ENCODE results near the gene TMEM117.

TMEM117 gene

DNA sequence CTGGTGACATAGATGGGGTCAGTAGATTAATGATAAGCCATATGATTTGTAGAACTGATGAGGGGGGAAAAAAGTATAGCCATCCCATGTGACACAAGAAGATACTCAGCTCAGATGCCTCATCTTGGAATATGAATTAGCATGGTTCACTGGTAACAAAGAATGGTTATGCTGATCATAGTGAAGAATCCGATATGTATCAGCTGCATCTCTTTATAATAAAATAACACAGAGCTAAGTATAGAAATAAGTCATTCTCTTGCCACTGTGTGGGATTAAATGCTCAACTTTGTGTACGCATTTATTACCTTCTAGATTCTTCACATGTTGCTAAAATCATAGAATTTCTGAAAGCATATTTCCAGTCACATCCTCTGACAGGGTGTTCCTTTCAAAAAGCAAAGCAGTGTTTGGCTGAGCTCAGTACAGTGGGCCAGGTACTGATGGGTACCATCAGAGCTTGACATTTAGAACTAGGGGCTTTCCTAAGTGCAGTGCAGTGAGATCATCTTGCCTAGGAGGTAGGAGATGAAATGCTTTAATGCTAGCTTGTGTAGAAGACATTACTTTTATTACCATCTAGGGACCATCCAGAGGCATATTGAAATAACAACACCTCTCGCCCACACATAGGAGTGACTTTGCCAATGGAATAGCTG, 256.2 kb downstream of the TMEM117 start:
- no CpG with 5 or more reads among the region's 3 CpGs for WGBS, 2 donors (ENCODE audit: extremely low coverage in 2 of 2, insufficient read length in 2 of 2, insufficient replicate concordance in 1 of 2)
- no peak overlapping the region for H2BK5ac ChIP-seq (ENCODE audit: low read length)
- no peak overlapping the region for H2AK5ac ChIP-seq (ENCODE audit: low read depth, low read length)
- H3K4ac ChIP-seq (ENCODE audit: low read length) = no peak overlapping the region
- no peak overlapping the region for H2BK12ac ChIP-seq (ENCODE audit: low read length)
- no peak overlapping the region for H3K23ac ChIP-seq (ENCODE audit: low read depth, low read length, poor library complexity)
- H3K18ac ChIP-seq (ENCODE audit: low read length) = no peak overlapping the region
- H3K9me3 ChIP-seq (replicated peaks in 1 of 2; ENCODE audit: control insufficient read depth in 2 of 2, insufficient read depth in 1 of 2, low read depth in 1 of 2, low read length in 2 of 2) = peaks cover 0 to 6% of the 10 kb centered on the region in 2 donors
- no peak overlapping the region for H3K4me2 ChIP-seq (ENCODE audit: insufficient read depth, low read length, poor library complexity, severe bottlenecking)
- H2BK15ac ChIP-seq (ENCODE audit: low read length) = no peak overlapping the region
- H3K4me3 ChIP-seq (ENCODE audit: low read length in 2 of 2) = no peak overlapping the region
- H3K27me3 ChIP-seq (ENCODE audit: control insufficient read depth in 3 of 3, insufficient read depth in 3 of 3, low read depth in 1 of 3, low read length in 3 of 3) = no peaks in the 10 kb centered on the region
- no peak for DNase-seq (ENCODE audit: low spot score)
- H2BK120ac ChIP-seq (ENCODE audit: low read depth, low read length) = no peak overlapping the region
- H4K8ac ChIP-seq (ENCODE audit: low read depth, low read length) = no peak overlapping the region
- H3K14ac ChIP-seq (ENCODE audit: low read length) = no peak overlapping the region
- H3K27ac ChIP-seq (replicated peaks; ENCODE audit: low read length) = no peak overlapping the region
- H3K4me1 ChIP-seq (ENCODE audit: control insufficient read depth in 2 of 2, insufficient read depth in 1 of 2, low read depth in 1 of 2, low read length in 2 of 2) = no peaks in the 10 kb centered on the region
- H3K79me1 ChIP-seq (ENCODE audit: low read depth, low read length) = no peaks in the 10 kb centered on the region
- no peak overlapping the region for H3K9ac ChIP-seq (ENCODE audit: low read depth, low read length, poor library complexity)
- no peaks in the 10 kb centered on the region for H3K36me3 ChIP-seq (replicated peaks in 1 of 2; ENCODE audit: control insufficient read depth in 2 of 2, insufficient read depth in 2 of 2, low read length in 2 of 2)
- no peak overlapping the region for H4K91ac ChIP-seq (ENCODE audit: low read depth, low read length, poor library complexity)
- no peak overlapping the region for H2AFZ ChIP-seq (ENCODE audit: low read length)

DNA sequence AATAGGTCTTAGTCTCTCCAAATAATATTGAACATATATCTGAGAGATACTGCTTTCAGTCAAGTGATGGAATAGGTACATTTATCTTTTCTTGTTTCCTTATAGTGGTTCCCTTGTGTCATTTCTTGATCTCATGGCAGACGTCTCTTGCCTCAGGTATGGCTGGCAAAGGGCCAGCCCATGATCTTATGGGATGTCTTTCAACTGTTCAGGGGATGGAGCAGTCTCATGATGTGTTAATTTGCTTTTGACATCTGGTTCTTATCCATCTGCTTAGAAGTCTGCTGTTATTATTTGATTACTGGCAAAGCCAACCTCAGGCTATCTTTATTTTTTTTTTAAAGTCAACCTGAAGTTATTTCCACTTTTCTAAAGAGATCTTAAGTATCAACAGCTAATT, 262.9 kb downstream of the TMEM117 start:
- H3K4me2 ChIP-seq (ENCODE audit: insufficient read depth, low read length, poor library complexity, severe bottlenecking) = no peak overlapping the region
- no peaks in the 10 kb centered on the region for H3K9me3 ChIP-seq (replicated peaks in 1 of 2; ENCODE audit: control insufficient read depth in 2 of 2, insufficient read depth in 1 of 2, low read depth in 1 of 2, low read length in 2 of 2)
- no peak overlapping the region for H2AK5ac ChIP-seq (ENCODE audit: low read depth, low read length)
- H3K27me3 ChIP-seq (ENCODE audit: control insufficient read depth in 3 of 3, insufficient read depth in 3 of 3, low read depth in 1 of 3, low read length in 3 of 3) = no peaks in the 10 kb centered on the region
- no peaks in the 10 kb centered on the region for H3K79me1 ChIP-seq (ENCODE audit: low read depth, low read length)
- H3K9ac ChIP-seq (ENCODE audit: low read depth, low read length, poor library complexity) = no peak overlapping the region
- H3K4me1 ChIP-seq (ENCODE audit: control insufficient read depth in 2 of 2, insufficient read depth in 1 of 2, low read depth in 1 of 2, low read length in 2 of 2) = no peaks in the 10 kb centered on the region
- no peak overlapping the region for H3K4me3 ChIP-seq (ENCODE audit: low read length in 2 of 2)
- no peak overlapping the region for H2BK120ac ChIP-seq (ENCODE audit: low read depth, low read length)
- H2BK12ac ChIP-seq (ENCODE audit: low read length) = no peak overlapping the region
- H3K36me3 ChIP-seq (replicated peaks in 1 of 2; ENCODE audit: control insufficient read depth in 2 of 2, insufficient read depth in 2 of 2, low read length in 2 of 2) = no peaks in the 10 kb centered on the region
- H4K8ac ChIP-seq (ENCODE audit: low read depth, low read length) = no peak overlapping the region
- H3K23ac ChIP-seq (ENCODE audit: low read depth, low read length, poor library complexity) = no peak overlapping the region
- H2AFZ ChIP-seq (ENCODE audit: low read length) = no peak overlapping the region
- no peak for DNase-seq (ENCODE audit: low spot score)
- H3K4ac ChIP-seq (ENCODE audit: low read length) = no peak overlapping the region
- H2BK15ac ChIP-seq (ENCODE audit: low read length) = no peak overlapping the region
- WGBS, 2 donors (ENCODE audit: extremely low coverage in 2 of 2, insufficient read length in 2 of 2, insufficient replicate concordance in 1 of 2) = no CpG with 5 or more reads among the region's 1 CpG
- H2BK5ac ChIP-seq (ENCODE audit: low read length) = no peak overlapping the region
- H3K18ac ChIP-seq (ENCODE audit: low read length) = no peak overlapping the region
- no peak overlapping the region for H4K91ac ChIP-seq (ENCODE audit: low read depth, low read length, poor library complexity)
- H3K14ac ChIP-seq (ENCODE audit: low read length) = no peak overlapping the region
- no peak overlapping the region for H3K27ac ChIP-seq (replicated peaks; ENCODE audit: low read length)

DNA sequence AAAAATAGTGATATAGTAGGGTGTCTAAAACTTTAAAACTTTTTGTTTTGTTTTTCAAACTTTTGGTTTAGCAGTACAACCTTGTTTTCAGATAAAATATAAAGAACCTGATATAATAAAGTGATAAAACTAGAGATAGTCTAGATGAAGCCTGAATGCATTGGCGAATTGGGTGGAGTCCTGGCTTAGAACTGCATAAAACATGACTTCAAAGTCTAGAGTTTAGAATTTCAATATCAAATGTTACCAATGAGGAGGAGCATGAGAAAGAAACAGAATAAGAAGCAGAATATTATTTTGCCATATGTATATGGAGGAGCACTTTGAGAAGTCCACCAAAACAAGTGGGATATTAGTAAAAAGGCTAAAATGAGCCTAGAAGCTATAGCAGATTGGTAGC, 263.6 kb downstream of the TMEM117 start:
- Histone ChIP-seq H3K23ac (ENCODE audit: low read depth, low read length, poor library complexity) (no peak overlapping the region), H3K27me3 (ENCODE audit: control insufficient read depth in 3 of 3, insufficient read depth in 3 of 3, low read depth in 1 of 3, low read length in 3 of 3) (no peaks in the 10 kb centered on the region), H2BK12ac (ENCODE audit: low read length) (no peak overlapping the region), H3K18ac (ENCODE audit: low read length) (no peak overlapping the region), H3K14ac (ENCODE audit: low read length) (no peak overlapping the region), H4K8ac (ENCODE audit: low read depth, low read length) (no peak overlapping the region), H3K9ac (ENCODE audit: low read depth, low read length, poor library complexity) (no peak overlapping the region), H3K79me1 (ENCODE audit: low read depth, low read length) (no peaks in the 10 kb centered on the region), H3K36me3 (replicated peaks in 1 of 2; ENCODE audit: control insufficient read depth in 2 of 2, insufficient read depth in 2 of 2, low read length in 2 of 2) (no peaks in the 10 kb centered on the region), H3K4me1 (ENCODE audit: control insufficient read depth in 2 of 2, insufficient read depth in 1 of 2, low read depth in 1 of 2, low read length in 2 of 2) (no peaks in the 10 kb centered on the region), H3K4me2 (ENCODE audit: insufficient read depth, low read length, poor library complexity, severe bottlenecking) (no peak overlapping the region), H4K91ac (ENCODE audit: low read depth, low read length, poor library complexity) (no peak overlapping the region), H2BK120ac (ENCODE audit: low read depth, low read length) (no peak overlapping the region), H2AFZ (ENCODE audit: low read length) (no peak overlapping the region), H2AK5ac (ENCODE audit: low read depth, low read length) (no peak overlapping the region), H2BK5ac (ENCODE audit: low read length) (no peak overlapping the region), H3K27ac (replicated peaks; ENCODE audit: low read length) (no peak overlapping the region), H3K4me3 (ENCODE audit: low read length in 2 of 2) (no peak overlapping the region), H3K4ac (ENCODE audit: low read length) (no peak overlapping the region), H2BK15ac (ENCODE audit: low read length) (no peak overlapping the region), H3K9me3 (replicated peaks in 1 of 2; ENCODE audit: control insufficient read depth in 2 of 2, insufficient read depth in 1 of 2, low read depth in 1 of 2, low read length in 2 of 2) (no peaks in the 10 kb centered on the region)
- DNase-seq (ENCODE audit: low spot score) = no peak
- WGBS, 2 donors (ENCODE audit: extremely low coverage in 2 of 2, insufficient read length in 2 of 2, insufficient replicate concordance in 1 of 2) = no CpG with 5 or more reads among the region's 1 CpG

DNA sequence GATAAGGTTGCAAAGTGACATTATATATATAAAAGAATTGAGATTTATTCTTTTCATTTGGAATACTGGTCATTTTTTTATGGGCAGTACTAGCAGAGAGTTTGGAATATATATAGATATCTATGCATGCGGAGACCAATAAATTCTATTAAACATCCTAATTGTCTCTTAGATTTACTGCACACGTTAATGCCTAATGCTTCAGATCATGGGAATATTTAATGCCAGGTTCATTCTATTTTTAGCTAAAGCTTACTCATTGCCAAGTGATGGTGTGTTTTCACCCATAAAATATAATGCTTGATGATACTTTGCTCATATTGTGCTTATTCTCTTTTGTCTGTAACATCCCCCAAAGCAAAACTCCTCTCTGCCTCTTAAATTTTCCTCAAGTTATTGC, 264.4 kb downstream of the TMEM117 start:
- Histone ChIP-seq H3K14ac (ENCODE audit: low read length) (no peak overlapping the region), H3K4ac (ENCODE audit: low read length) (no peak overlapping the region), H3K23ac (ENCODE audit: low read depth, low read length, poor library complexity) (no peak overlapping the region), H3K4me3 (ENCODE audit: low read length in 2 of 2) (no peak overlapping the region), H2BK120ac (ENCODE audit: low read depth, low read length) (no peak overlapping the region), H2AFZ (ENCODE audit: low read length) (no peak overlapping the region), H3K18ac (ENCODE audit: low read length) (no peak overlapping the region), H3K27ac (replicated peaks; ENCODE audit: low read length) (no peak overlapping the region), H3K9ac (ENCODE audit: low read depth, low read length, poor library complexity) (no peak overlapping the region), H2BK15ac (ENCODE audit: low read length) (no peak overlapping the region), H2BK5ac (ENCODE audit: low read length) (no peak overlapping the region), H4K8ac (ENCODE audit: low read depth, low read length) (no peak overlapping the region), H3K4me2 (ENCODE audit: insufficient read depth, low read length, poor library complexity, severe bottlenecking) (no peak overlapping the region), H3K36me3 (replicated peaks in 1 of 2; ENCODE audit: control insufficient read depth in 2 of 2, insufficient read depth in 2 of 2, low read length in 2 of 2) (no peaks in the 10 kb centered on the region), H3K79me1 (ENCODE audit: low read depth, low read length) (no peaks in the 10 kb centered on the region), H3K9me3 (replicated peaks in 1 of 2; ENCODE audit: control insufficient read depth in 2 of 2, insufficient read depth in 1 of 2, low read depth in 1 of 2, low read length in 2 of 2) (no peaks in the 10 kb centered on the region), H4K91ac (ENCODE audit: low read depth, low read length, poor library complexity) (no peak overlapping the region), H3K4me1 (ENCODE audit: control insufficient read depth in 2 of 2, insufficient read depth in 1 of 2, low read depth in 1 of 2, low read length in 2 of 2) (no peaks in the 10 kb centered on the region), H2BK12ac (ENCODE audit: low read length) (no peak overlapping the region), H2AK5ac (ENCODE audit: low read depth, low read length) (no peak overlapping the region), H3K27me3 (ENCODE audit: control insufficient read depth in 3 of 3, insufficient read depth in 3 of 3, low read depth in 1 of 3, low read length in 3 of 3) (no peaks in the 10 kb centered on the region)
- WGBS, 2 donors (ENCODE audit: extremely low coverage in 2 of 2, insufficient read length in 2 of 2, insufficient replicate concordance in 1 of 2) = no CpG with 5 or more reads among the region's 2 CpGs
- no peak for DNase-seq (ENCODE audit: low spot score)
